ENCODE data around the gene RFWD3.
A peak's percentile ranks its signal among the peaks of the same experiment; 100 is the strongest.

RFWD3 gene, protein sequence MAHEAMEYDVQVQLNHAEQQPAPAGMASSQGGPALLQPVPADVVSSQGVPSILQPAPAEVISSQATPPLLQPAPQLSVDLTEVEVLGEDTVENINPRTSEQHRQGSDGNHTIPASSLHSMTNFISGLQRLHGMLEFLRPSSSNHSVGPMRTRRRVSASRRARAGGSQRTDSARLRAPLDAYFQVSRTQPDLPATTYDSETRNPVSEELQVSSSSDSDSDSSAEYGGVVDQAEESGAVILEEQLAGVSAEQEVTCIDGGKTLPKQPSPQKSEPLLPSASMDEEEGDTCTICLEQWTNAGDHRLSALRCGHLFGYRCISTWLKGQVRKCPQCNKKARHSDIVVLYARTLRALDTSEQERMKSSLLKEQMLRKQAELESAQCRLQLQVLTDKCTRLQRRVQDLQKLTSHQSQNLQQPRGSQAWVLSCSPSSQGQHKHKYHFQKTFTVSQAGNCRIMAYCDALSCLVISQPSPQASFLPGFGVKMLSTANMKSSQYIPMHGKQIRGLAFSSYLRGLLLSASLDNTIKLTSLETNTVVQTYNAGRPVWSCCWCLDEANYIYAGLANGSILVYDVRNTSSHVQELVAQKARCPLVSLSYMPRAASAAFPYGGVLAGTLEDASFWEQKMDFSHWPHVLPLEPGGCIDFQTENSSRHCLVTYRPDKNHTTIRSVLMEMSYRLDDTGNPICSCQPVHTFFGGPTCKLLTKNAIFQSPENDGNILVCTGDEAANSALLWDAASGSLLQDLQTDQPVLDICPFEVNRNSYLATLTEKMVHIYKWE

DNA sequence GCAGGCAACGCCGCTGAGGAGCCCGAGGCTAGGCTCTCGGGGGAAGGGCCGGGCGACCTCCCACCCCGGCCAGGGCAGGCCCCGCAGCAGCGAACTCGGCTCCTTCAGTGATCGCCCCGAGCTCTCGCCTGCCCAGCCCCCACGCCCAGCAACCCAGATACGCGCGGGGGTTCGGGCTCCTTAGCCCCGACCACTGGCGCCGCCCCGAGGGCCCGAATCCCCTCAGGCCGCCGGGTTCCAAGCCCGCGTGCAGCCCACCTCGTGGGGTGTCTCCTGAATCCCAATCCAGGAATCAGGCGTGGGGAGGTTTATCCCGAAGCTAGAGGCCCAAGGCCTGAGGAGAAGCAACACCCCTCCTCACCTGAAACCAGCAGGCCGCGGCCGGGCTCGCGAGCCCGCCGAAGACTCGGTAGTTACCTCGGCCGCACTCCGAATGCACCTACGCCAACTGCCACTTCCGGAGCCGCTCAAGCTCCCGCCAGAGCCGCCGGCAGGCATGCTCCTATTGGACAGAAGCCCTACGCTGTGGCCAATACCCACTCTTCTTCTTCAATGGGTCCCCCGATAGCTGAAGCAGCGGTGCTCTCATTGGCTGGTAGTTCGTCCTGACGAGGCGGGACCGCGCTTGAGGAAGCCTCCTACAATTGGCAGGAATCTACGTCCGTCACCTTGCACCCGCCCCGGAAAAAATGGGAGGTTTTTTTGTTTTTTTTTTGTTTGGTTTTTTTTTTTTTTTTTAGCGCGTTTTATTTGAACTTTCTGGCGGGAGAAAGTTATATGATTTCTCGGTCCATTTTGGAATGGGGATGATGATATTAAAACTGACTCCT lies at the start of gene RFWD3:
TSS of gene RFWD3 (minus strand) at position 453 of the 830 bp plus-strand sequence. CDS start 5,428 bp downstream, outside the sequence.
- peak within 1 kb of the TSS; percentile 91 for H3K4me3 ChIP-seq (ENCODE audit: low read length)
- TF ChIP-seq, protein P1, sequence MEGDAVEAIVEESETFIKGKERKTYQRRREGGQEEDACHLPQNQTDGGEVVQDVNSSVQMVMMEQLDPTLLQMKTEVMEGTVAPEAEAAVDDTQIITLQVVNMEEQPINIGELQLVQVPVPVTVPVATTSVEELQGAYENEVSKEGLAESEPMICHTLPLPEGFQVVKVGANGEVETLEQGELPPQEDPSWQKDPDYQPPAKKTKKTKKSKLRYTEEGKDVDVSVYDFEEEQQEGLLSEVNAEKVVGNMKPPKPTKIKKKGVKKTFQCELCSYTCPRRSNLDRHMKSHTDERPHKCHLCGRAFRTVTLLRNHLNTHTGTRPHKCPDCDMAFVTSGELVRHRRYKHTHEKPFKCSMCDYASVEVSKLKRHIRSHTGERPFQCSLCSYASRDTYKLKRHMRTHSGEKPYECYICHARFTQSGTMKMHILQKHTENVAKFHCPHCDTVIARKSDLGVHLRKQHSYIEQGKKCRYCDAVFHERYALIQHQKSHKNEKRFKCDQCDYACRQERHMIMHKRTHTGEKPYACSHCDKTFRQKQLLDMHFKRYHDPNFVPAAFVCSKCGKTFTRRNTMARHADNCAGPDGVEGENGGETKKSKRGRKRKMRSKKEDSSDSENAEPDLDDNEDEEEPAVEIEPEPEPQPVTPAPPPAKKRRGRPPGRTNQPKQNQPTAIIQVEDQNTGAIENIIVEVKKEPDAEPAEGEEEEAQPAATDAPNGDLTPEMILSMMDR (conservative IDR thresholded peaks at IDR 0.05; ENCODE audit: low read depth, low read length), result no peak
- peak; percentile 96 for DNase-seq (ENCODE audit: low read depth)

DNA sequence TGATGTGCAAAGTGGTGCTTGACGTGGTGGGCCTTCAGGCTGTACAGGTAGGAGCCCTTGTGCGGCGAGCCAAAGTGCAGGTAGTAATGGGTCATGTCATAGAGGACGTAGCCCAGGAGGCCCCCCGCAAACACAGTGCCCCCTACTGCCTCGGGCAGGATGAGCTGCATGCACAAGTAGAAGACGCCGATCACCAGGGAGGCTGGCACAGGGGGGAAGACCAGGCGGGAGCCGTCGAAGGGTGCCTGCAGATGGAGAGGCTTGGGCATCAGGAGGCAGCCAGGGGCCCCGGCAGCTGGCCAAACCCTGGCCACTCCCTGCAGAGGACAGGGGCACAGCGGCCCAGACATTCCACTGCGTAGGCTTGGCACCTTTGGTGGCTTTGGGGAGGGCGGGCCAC lies 49.7 kb upstream of the RFWD3 start:
- TF ChIP-seq, protein P1 (conservative IDR thresholded peaks at IDR 0.05; ENCODE audit: low read depth, low read length), result no peak
- no peak for DNase-seq (ENCODE audit: low read depth)
- no peak overlapping the region for H3K4me3 ChIP-seq (ENCODE audit: low read length)

DNA sequence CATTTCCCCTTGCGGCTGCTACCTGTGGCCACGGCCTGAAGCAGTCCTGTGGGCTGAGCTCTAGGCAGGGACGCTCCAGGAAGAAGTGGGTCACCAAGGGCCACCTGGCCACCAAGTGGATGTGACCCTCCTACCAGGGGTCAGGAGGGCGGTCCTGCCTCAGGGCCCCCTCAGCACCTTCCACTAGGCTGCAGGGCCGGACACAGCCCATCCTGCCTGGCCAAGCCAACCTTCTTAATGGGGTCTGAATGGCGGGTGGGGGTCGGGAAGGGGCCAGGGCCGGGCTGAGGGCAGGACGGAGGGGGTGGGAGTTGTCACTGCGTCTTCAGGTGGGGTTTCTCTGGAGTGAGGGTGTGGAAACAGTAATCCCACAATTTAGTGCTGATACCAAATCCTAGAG lies 47.2 kb upstream of the RFWD3 start:
- DNase-seq (ENCODE audit: low read depth), result no peak
- TF ChIP-seq, protein P1 (conservative IDR thresholded peaks at IDR 0.05; ENCODE audit: low read depth, low read length), result no peak
- no peak overlapping the region for H3K4me3 ChIP-seq (ENCODE audit: low read length)

DNA sequence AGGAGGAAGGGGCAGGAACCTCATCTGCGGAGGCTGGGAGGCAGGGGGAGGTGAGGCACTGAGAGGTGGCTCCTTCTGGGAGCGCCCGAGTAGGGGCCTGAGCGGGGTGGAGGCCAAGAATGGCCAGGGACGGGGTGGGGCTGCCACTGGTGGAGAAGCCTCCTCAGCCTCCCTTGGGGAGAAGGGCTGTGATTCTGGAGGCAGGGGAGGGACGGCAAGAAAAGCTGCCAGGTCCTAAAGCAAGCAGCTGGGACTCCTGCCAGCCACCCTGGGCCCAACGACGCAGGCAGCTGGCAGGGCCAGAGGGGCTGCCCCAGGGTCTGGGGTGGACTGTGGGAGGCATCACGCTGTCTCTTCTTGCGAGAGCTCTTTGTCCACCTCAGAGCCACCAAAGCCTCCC lies 46.6 kb upstream of the RFWD3 start:
- H3K4me3 ChIP-seq (ENCODE audit: low read length), result no peak overlapping the region
- TF ChIP-seq, protein P1 (conservative IDR thresholded peaks at IDR 0.05; ENCODE audit: low read depth, low read length), result no peak
- no peak for DNase-seq (ENCODE audit: low read depth)

DNA sequence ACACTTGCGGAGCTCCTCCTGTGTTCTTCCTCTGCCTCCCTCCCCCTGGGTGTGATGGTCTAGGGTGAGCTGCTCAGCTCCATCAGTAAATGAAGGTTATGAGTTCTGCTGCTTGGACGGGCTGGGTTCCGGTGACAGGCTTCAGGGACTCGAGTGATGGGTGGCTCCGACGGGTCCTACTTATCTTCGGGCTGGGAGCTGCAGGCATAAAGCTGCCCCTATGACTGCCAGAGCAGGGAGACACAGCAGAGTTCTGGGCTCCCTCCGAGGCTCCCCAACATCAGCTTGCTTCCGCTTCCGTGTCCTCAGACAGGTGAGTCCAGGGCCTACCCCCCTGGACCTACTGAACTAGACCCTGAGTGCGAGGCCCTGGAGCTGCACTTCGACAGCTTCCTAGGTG lies 45.3 kb upstream of the RFWD3 start:
- no peak overlapping the region for H3K4me3 ChIP-seq (ENCODE audit: low read length)
- TF ChIP-seq, protein P1 (conservative IDR thresholded peaks at IDR 0.05; ENCODE audit: low read depth, low read length), result no peak

DNA sequence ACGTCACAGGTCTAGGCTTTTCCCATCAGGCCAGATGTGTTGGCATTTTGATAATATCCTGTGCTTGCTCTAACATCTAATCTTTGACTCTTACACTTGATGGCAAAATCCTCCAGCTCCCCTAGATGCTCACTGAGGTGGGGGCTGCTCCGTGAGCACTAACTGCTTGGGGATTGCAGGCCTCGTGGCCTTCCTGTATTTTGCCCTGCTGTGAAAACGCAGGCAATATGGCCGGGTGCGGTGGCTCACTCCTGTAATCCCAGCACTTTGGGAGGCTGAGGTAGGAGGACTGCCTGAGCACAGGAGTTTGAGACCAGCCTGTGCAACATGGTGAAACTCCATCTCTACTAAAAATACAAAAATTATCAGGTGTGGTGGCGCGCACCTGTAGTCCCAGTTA lies 43.7 kb upstream of the RFWD3 start:
- H3K4me3 ChIP-seq (ENCODE audit: low read length), result no peak overlapping the region
- no peak for DNase-seq (ENCODE audit: low read depth)
- TF ChIP-seq, protein P1 (conservative IDR thresholded peaks at IDR 0.05; ENCODE audit: low read depth, low read length), result no peak

More for the DNA sequence above, 45.3 kb upstream of the RFWD3 start:
- DNase-seq (ENCODE audit: low read depth), result no peak

Measured in retinal pigment epithelial cell (primary cell).